NCI-H82 treated with DMSO at 0.1 percent for 48 hours (cell line): ENCODE data around the gene LIPH.
"Not testable (repeated sequence)": the region's sequence is repeated elsewhere in the genome, so short reads cannot be mapped to it uniquely, and the experiment has no call there.

Experiments
- DNase-seq: peaks from one replicate; lab custom pipeline; 2025; ENCODE audit not compliant: unreplicated experiment; lab: John Stamatoyannopoulos, UW

LIPH gene

DNA sequence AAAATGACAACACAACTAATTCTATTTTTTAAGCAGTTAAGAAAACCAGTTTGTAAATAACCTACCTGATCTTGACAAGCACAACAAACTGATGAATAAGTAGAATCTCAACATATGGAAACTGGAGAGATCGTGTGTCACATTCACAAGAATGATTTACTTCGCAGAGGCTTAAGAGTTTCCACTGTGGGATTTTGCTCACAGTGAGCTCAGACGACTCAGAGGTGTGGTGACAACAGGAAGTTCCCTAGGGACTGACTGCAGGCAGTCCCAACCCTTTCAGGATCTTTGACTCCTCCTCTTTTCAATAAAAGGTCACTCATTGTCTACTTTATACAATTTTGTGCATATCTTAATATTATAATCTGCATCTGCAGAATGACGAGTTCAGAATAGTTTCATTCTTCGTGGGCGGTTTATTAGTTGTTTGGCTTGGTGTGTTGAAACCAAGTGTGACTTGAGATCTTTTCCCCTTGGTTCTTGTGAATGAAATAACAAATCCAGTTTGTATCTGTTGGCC, at the start of gene LIPH:
Gene LIPH (minus strand): TSS at position 231 of the 520 bp plus-strand sequence. CDS start 117 bp downstream, at position 114.
- peak; percentile 75 for DNase-seq

- DNase-seq: no peak
These were observed 43.1 kb upstream of the LIPH start for GRCh38 chr3:185595526-185595925.

- DNase-seq: no peak
These were observed 41.7 kb upstream of the LIPH start for GRCh38 chr3:185594073-185594472.

GRCh38 chr3:185586686-185587039, 34.3 kb upstream of the LIPH start:
- no peak for DNase-seq

- DNase-seq: peak; percentile 99
These were observed 33.7 kb upstream of the LIPH start, which contains the start of gene SENP2 for GRCh38 chr3:185585859-185586685. SENP2 (plus strand) TSS chr3:185586295; CDS start chr3:185586414, 119 bp downstream.

GRCh38 chr3:185585518-185585858, 33.1 kb upstream of the LIPH start:
- no peak for DNase-seq

- no peak for DNase-seq
These were observed 32.3 kb upstream of the LIPH start for GRCh38 chr3:185584686-185585085.

DNA sequence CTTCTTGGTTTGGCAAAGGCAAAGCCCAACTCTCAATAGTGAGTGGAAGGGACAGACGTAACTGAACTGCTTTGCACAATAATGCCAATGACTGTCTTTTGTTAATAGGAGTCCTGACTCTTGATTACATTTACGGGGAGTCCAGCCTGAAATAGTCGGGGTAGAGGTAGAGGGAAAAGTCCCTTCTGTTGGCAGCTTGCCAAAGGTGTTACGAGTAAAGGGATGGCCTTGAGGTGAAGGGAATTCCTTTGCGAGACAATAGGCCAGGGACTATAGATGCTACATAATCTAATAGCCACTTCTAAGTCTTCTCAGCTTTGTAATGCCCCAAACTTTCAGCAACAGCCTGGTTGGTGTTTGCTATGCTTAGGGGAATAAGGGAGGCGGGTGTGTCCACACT, 31.5 kb upstream of the LIPH start:
- no peak for DNase-seq

GRCh38 chr3:185582871-185583270, 30.5 kb upstream of the LIPH start:
- no peak for DNase-seq

- DNase-seq: no peak
These were observed 29.8 kb upstream of the LIPH start for GRCh38 chr3:185582236-185582635.

DNA sequence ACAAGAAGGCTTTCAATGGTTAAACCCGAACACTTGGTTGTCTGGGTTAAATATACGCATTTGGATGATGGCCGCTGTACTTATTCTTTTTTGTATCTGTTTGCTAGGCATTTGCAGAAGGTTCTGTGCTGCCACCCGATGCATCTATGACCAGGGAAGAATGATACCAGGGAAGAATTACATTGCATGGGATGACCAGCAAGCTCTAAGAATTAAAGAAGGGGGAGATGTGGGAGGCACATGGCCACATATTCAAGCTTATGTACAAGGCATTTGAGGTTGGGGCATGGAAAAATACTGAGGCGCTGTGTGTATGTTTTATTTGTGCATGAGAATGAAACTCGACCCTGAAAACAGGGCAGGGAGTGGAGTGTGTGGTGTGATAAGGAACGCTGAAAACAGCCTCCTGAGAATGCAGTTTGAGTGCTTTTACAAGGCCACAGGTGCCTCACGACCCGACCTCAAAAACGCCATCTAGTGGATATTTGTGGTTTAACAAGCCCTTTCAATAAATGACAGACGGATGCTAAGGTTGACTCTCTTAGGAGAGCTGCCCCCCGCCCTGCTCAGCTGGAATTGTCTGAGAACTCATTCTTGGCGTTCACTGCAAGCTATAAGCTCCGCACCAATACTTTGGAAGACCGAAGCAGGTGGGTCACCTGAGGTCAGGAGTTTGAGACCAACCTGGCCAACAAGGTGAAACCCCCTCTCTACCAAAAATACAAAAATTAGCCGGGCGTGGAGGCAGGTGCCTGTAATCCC, 22.9 kb upstream of the LIPH start:
- peak; percentile 82 for DNase-seq

DNA sequence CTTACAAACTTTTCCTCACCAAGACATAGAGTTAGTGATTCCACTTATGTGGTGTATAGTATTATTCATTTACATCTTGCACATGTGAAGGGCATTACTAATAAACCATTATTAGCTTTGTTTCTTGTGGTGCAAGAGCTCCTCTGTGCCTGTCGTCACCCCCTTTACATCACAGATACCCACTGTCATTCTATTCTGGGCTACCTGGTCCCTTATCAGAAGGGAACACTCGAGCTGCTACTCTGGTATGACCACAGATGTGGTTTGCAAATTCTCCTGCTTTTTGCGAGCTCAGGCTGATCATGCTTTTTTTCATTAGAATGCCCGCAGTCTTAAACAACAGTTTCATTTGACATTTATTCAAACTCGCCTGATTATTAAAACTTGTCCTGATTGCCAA, 19.8 kb upstream of the LIPH start:
- no peak for DNase-seq

DNA sequence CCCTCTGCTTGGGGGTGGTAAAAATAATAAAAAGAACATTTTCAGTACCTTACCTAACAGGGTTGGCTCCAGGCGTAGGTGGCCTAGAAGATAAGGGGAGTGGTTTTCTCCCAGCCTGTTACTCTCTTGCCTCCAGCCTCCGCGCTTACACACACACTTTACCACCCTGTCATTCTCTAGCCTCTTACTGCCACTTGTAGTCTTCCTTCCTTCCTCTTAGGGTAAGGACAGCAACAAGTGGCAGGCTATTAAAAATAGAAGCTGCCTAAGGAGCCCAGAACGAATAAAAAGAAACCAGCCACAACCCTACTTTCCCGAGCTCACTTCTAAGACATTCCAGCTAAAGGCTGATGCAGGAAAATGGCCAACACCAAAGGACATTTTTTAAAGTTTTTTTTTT, 9.6 kb upstream of the LIPH start:
- no peak for DNase-seq

- DNase-seq: no peak
These were observed 9.1 kb upstream of the LIPH start for GRCh38 chr3:185561374-185561943.

DNA sequence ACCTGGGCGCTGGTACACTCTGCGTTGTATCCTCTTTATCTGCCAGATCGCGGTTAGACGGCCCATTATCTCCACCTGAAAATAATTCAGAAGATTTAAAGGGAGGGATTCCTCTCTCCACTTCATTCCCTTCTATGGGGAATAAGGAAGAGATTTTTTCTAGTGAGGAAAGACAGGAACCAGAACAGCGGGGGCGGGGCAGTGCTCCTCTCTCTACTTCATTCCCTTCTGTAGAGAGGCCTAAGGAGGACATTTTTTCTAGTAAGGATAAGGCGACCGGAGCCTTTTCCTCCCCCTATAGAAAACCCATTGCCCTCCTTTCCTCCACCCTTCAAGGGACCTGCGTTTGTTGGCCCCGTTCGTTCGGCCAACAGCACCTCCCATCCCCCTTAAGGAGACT, 8.3 kb upstream of the LIPH start:
- no peak for DNase-seq

DNA sequence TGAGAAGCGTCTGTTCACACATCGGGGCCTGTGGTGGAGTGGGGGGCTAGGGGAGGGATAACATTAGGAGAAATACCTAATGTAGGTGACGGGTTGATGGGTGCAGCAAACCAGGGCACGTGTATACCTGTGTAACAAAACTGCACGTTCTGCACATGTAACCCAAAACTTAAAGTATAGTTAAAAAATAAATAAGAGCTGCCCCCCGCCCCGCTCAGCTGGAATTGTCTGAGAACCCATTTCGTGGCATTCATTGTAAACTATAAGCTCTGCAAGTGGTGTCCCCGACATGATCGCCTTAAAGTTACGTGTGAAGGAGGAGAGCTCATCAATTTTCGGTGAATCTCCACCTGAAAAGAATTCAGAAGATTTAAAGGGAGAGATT, 7.3 kb upstream of the LIPH start:
- no peak for DNase-seq

DNA sequence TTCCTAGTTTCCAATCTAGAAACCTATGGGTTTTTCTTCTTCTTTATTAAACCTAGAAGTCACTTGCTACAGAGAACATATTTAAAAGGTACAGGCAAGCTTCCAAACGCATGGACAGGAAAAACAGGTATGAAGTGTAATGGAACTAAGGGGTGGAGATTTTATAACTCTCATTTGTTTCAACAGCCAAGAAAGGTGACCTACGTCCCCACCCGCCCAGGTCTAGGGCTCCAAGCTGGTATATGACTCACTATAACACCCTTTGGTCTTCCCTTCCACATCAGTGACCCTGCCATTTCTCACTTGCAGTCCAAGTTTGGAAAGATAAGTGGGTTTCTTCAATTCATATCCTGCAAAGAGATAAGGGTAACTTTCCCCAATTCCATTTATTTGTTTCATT, 6.0 kb upstream of the LIPH start:
- DNase-seq: no peak

GRCh38 chr3:185556640-185557039, 4.3 kb upstream of the LIPH start:
- DNase-seq: not testable (repeated sequence)

GRCh38 chr3:185555860-185556347, 3.5 kb upstream of the LIPH start:
- DNase-seq: no peak

GRCh38 chr3:185555101-185555501, 2.7 kb upstream of the LIPH start:
- DNase-seq: no peak

- no peak for DNase-seq
These were observed 2.7 kb downstream of the LIPH start for GRCh38 chr3:185549651-185550111.

DNA sequence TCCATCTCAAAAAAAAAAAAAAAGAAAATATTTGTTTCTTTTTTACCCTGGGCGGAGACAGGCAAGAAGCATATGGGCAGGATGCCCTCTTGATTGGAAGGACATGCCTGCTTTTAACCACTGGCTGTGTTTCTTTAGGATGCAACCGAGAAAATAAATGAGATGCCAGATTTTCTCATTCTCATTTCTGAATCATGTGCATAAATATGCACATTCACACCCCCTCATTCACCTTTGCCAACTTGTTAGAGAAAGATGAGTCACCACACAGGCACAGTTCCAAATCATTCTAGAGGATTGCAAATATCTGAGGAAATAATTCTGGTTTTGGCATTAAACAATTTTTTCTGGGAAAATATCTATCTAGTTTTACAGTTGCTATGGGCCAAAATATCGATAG, 3.3 kb downstream of the LIPH start:
- no peak for DNase-seq
